Epithelial cell of proximal tubule (primary cell): ENCODE data around the gene SLC12A1. TPM values are rescaled to one million over a fixed set of nuclear protein-coding genes. Genes with fewer than 3 reads are reported as not detected.
A peak's percentile ranks its signal among the peaks of the same experiment; 100 is the strongest.

Experiments used
- DNase-seq: peaks from one replicate; pipeline ENCODE4 v3.0.0-alpha.2; 2011; ENCODE audit warnings: low read depth
- H3K4me3 ChIP-seq: 2 replicates; pipeline ENCODE4 v1.5.1; 2011; ENCODE audit warnings: low read depth, mild to moderate bottlenecking, low read length
- CTCF ChIP-seq: conservative IDR thresholded peaks from 2 replicates; pipeline ENCODE4 v1.5.1; 2012; ENCODE audit warnings: low read depth, mild to moderate bottlenecking, low read length
- total RNA-seq: library from RNA; depleted of rRNA; stranded (reverse); fragments of >200 nt; gene quantifications from 2 replicates; pipeline ENCODE4 v1.2.3, GENCODE V29; 2015

SLC12A1 gene
- total RNA-seq, 1 donor from 2014 or later: 0.06 TPM

DNA sequence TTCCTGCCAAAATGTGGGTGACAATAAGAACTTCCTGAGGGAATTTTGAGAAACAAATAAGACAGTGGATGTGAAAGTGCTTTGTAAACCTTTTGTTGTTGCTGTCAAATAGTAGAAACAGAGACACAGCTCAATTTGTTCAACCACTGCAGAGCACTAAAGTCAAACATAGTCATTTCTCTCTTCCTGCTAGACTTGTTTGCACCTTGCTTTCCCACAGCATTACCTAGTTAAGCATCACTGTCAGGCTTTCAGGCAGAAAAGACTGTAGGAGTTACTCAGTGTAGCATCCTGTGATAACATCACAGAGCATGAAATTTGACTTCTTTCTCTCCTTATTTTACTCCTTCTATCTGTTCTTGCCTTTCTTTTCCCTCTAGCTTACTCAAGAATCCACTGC lies 27.1 kb downstream of the SLC12A1 start:
- DNase-seq: no peak
- no peak for TF ChIP-seq CTCF
- no peak overlapping the region for H3K4me3 ChIP-seq

GRCh38 chr15:48239334-48239733 lies 33.2 kb downstream of the SLC12A1 start:
- no peak for TF ChIP-seq CTCF
- H3K4me3 ChIP-seq: no peak overlapping the region
- no peak for DNase-seq

DNA sequence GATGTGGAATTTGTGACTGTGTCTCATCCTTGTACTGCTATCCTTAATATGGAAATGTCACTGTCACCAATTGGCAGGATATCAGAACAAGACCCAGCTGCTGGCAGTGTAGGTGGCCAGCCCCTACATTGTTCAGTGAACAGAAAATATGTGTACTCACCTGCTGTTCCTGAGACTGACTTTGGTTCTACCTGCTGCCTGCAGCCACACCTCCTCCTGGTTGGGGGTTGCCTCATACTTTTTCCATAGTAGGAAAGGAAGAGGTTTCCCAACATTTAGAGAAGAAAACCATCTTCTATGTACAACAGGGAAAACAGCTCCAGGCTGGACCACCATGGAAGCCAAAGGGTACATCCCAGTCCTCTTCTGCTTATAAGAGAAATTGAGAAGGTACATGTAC lies 35.9 kb downstream of the SLC12A1 start:
- H3K4me3 ChIP-seq: no peak overlapping the region
- TF ChIP-seq CTCF: no peak
- DNase-seq: no peak

- TF ChIP-seq CTCF: no peak
- DNase-seq: no peak
- H3K4me3 ChIP-seq: no peak overlapping the region
Measured at GRCh38 chr15:48242535-48242934, 36.4 kb downstream of the SLC12A1 start.

DNA sequence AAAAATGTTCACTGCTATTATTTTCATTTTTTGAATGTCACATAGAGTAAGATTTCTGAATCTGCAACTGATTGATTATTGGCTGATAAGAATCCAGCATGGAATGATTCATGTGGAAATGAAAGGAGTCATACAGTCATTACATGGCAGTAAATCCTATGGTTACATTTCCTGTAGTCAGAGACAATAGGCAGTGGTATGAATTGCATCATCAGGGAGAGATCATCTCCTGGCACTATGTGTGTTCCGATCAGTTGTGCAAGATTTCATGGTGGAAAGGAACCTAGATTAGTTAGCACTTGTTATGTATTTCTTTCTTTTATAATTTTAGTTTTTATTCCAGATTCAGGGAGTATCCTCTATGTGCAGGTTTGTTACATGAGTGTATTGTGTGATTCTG lies 38.8 kb downstream of the SLC12A1 start:
- no peak for TF ChIP-seq CTCF
- DNase-seq: peak; percentile 18

DNA sequence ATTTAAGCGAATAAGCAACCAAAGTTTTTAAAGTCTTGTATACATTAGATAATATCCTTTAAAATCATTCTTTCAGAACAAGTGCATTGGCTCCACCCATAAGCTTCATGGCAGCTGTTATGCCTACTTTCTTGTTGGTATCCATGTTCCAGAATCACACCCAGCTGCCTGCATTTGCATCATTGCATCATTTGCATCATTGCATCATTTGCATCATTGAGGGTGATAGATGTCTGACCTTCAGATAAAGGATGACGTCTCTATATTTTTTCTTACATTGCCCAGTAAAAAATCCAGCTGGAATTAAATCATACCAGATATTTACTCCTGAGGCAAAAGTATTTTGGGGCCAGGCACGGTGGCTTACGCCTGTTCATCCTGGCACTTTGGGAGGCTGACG lies 42.3 kb downstream of the SLC12A1 start:
- no peak for TF ChIP-seq CTCF

More for the DNA sequence above, 38.8 kb downstream of the SLC12A1 start:
- H3K4me3 ChIP-seq: no peak overlapping the region

GRCh38 chr15:48250640-48251076 lies 44.6 kb downstream of the SLC12A1 start:
- no peak overlapping the region for H3K4me3 ChIP-seq
- TF ChIP-seq CTCF: peak; percentile 79
- peak; percentile 30 for DNase-seq

More for the DNA sequence above, 42.3 kb downstream of the SLC12A1 start:
- H3K4me3 ChIP-seq: no peak overlapping the region
- DNase-seq: no peak
